Endothelial cell of umbilical vein (primary cell): Measurements from ENCODE around the gene YEATS4. TPM values are rescaled to one million over a fixed set of nuclear protein-coding genes. Genes with fewer than 3 reads are reported as not detected.

Experiments
- BruUV-seq: library from RNA; stranded (reverse); fragments of 400-500 nt; replicated peaks from 2 replicates; lab custom pipeline; 2021; lab: Mats Ljungman, UMichigan
- CTCF ChIA-PET: fragments of 300-600, 350-600 bp; sonication (Branson Sonifier 250); formaldehyde crosslinking; loops from one replicate; lab custom pipeline; 2021; ENCODE audit warnings: antibody characterized with exemption, inconsistent platforms; lab: Charles Lee
- POLR2A ChIA-PET: fragments of 300-600, 350-600 bp; sonication (Branson Sonifier 250); formaldehyde crosslinking; loops from one replicate; lab custom pipeline; 2021; ENCODE audit warnings: antibody characterized with exemption, inconsistent platforms; lab: Charles Lee
- DNase-seq: peaks from one replicate; pipeline ENCODE4 v3.0.0-alpha.2; 2011; ENCODE audit warnings: low read depth, low spot score
- FAIRE-seq: peaks from 2 replicates; lab custom pipeline; 2011; peaks lifted over from hg19 to GRCh38; lab: Jason Lieb, UNC
- H2AFZ ChIP-seq: 2 replicates; pipeline ENCODE4 v1.6.0; 2012; ENCODE audit warnings: low read depth, low read length, control low read depth, inconsistent platforms
- H3K27ac ChIP-seq: 2 replicates; pipeline ENCODE4 v1.5.1; 2011; ENCODE audit warnings: low read depth, mild to moderate bottlenecking, control low read depth, low read length, moderate library complexity; ENCODE audit not compliant: insufficient read depth
- H3K27me3 ChIP-seq, 2 experiments: 2 replicates each; pipeline versions ENCODE4 v1.6.0 to v1.6.1; 2011; ENCODE audit warnings: low read length in 2 of 2, mixed read lengths in 1 of 2; ENCODE audit not compliant: control insufficient read depth in 2 of 2, insufficient read depth in 2 of 2
- H3K36me3 ChIP-seq, 2 experiments: 2 replicates in 1 of 2; 3 replicates in 1 of 2; pipeline ENCODE4 v1.5.1; 2011; ENCODE audit warnings: low read length in 2 of 2, mild to moderate bottlenecking in 1 of 2, moderate library complexity in 1 of 2; ENCODE audit not compliant: control insufficient read depth in 2 of 2, insufficient read depth in 2 of 2; ENCODE audit errors: extremely low read depth in 1 of 2
- H3K4me1 ChIP-seq: 3 replicates; pipeline ENCODE4 v1.5.1; 2011; ENCODE audit warnings: mild to moderate bottlenecking, low read length; ENCODE audit not compliant: control insufficient read depth, insufficient read depth; ENCODE audit errors: extremely low read depth
- H3K4me2 ChIP-seq: 2 replicates; pipeline ENCODE4 v1.6.1; 2011; ENCODE audit warnings: low read length, control low read depth, mixed read lengths; ENCODE audit not compliant: insufficient read depth
- H3K4me3 ChIP-seq, 3 experiments: fragments of 200-600 bp in 1 of 3; sonication (generic), shearing (Covaris generic) in 1 of 3; replicated peaks in 1 of 3; 2 replicates each; pipeline ENCODE4 v1.5.1; 2011 to 2016; ENCODE audit warnings: control low read depth in 3 of 3, low read length in 3 of 3, mild to moderate bottlenecking in 2 of 3, inconsistent platforms in 1 of 3, low read depth in 1 of 3, moderate library complexity in 1 of 3; ENCODE audit not compliant: insufficient read depth in 1 of 3
- H3K79me2 ChIP-seq: 2 replicates; pipeline ENCODE4 v1.6.0; 2012; ENCODE audit warnings: low read length, inconsistent platforms; ENCODE audit not compliant: control insufficient read depth, insufficient read depth
- H3K9ac ChIP-seq: replicated peaks from 2 replicates; pipeline ENCODE3; 2011; ENCODE audit warnings: low read length, control low read depth; ENCODE audit not compliant: insufficient read depth; ENCODE audit errors: extremely low read depth
- H3K9me1 ChIP-seq: replicated peaks from 3 replicates; pipeline ENCODE4 v1.6.0; 2011; ENCODE audit warnings: mild to moderate bottlenecking, low read length; ENCODE audit not compliant: control insufficient read depth, insufficient read depth; ENCODE audit errors: extremely low read depth
- H3K9me3 ChIP-seq: replicated peaks from 2 replicates; pipeline ENCODE4 v1.5.1; 2012; ENCODE audit warnings: low read length, inconsistent platforms; ENCODE audit not compliant: control insufficient read depth, insufficient read depth
- H4K20me1 ChIP-seq: replicated peaks from 2 replicates; pipeline ENCODE3; 2011; ENCODE audit warnings: mild to moderate bottlenecking, low read length; ENCODE audit not compliant: control insufficient read depth, insufficient read depth; ENCODE audit errors: extremely low read depth
- CTCF ChIP-seq, 2 donors: IDR thresholded peaks; 1 replicate in 1 of 2; 2 replicates in 1 of 2; pipeline ENCODE4 v1.5.1; 2011; ENCODE audit warnings: low read length in 2 of 2, mild to moderate bottlenecking in 2 of 2, moderate library complexity in 2 of 2, control low read depth in 1 of 2, inconsistent platforms in 1 of 2, low read depth in 1 of 2; ENCODE audit not compliant: insufficient read depth in 1 of 2; ENCODE audit errors: extremely low read depth in 1 of 2
- EZH2 ChIP-seq: IDR thresholded peaks from 2 replicates; pipeline ENCODE4 v1.6.1; 2012; ENCODE audit warnings: borderline replicate concordance, low read depth, mild to moderate bottlenecking, moderate library complexity, low read length, inconsistent platforms; ENCODE audit not compliant: severe bottlenecking
- FOS ChIP-seq: IDR thresholded peaks from 2 replicates; pipeline ENCODE4 v1.6.1; 2011; ENCODE audit warnings: mild to moderate bottlenecking, low read length, moderate library complexity, borderline replicate concordance; ENCODE audit not compliant: insufficient read depth
- GATA2 ChIP-seq: IDR thresholded peaks from 2 replicates; pipeline ENCODE4 v1.7.0; 2011; ENCODE audit warnings: low read depth, mild to moderate bottlenecking, moderate library complexity, mixed read lengths, low read length; ENCODE audit not compliant: insufficient read length, insufficient read depth
- JUN ChIP-seq: IDR thresholded peaks from 2 replicates; pipeline ENCODE4 v1.6.1; 2011; ENCODE audit warnings: borderline replicate concordance, low read depth; ENCODE audit not compliant: insufficient read length, insufficient read depth
- MAX ChIP-seq: IDR thresholded peaks from 2 replicates; pipeline ENCODE4 v1.6.1; 2011; ENCODE audit not compliant: insufficient read depth, insufficient read length
- MYC ChIP-seq: IDR thresholded peaks from one replicate; pipeline ENCODE4 v1.6.1; 2011; ENCODE audit warnings: mild to moderate bottlenecking, low read depth, low read length
- POLR2A ChIP-seq: IDR thresholded peaks from 2 replicates; pipeline ENCODE4 v1.6.1; 2012; ENCODE audit warnings: low read depth, mild to moderate bottlenecking, control low read depth, low read length
- POLR2AphosphoS5 ChIP-seq: IDR thresholded peaks from 2 replicates; pipeline ENCODE4 v1.6.1; 2012; ENCODE audit warnings: low read depth, mild to moderate bottlenecking, control low read depth, low read length, moderate library complexity; ENCODE audit not compliant: insufficient read depth
- dilution Hi-C: fragments of 300-500 bp; cut with MboI; formaldehyde crosslinking; loops from one replicate; pipeline ENCODE4 v1.15.0; 2019; ENCODE audit warnings: low sequenced_read_pairs; ENCODE audit not compliant: extremely low pct_ligation_motif_present
- intact Hi-C: fragments of 100-400 bp; cut with micrococcal nuclease; formaldehyde crosslinking; loops from one replicate; pipeline ENCODE4 v1.10.0; 2022
- polyA plus RNA-seq, 4 experiments: library from polyadenylated mRNA; depleted of rRNA in 3 of 4; stranded (reverse) in 3 of 4; unstranded in 1 of 4; fragments of >200 nt; gene quantifications; 2 replicates each; pipeline versions ENCODE4 v1.2.1 to v1.2.3, GENCODE V29; 2011 to 2012; ENCODE audit warnings: missing spikeins in 1 of 4
- total RNA-seq: library from RNA; stranded (reverse); gene quantifications from 2 replicates; pipeline ENCODE4 v1.2.3, GENCODE V29; 2021

Gene YEATS4
- total and polyA plus RNA-seq, 2 donors (not counting 3 experiments of a cell fraction or from before 2014, with no cell fraction given) = 13.6 to 16.7 TPM

DNA sequence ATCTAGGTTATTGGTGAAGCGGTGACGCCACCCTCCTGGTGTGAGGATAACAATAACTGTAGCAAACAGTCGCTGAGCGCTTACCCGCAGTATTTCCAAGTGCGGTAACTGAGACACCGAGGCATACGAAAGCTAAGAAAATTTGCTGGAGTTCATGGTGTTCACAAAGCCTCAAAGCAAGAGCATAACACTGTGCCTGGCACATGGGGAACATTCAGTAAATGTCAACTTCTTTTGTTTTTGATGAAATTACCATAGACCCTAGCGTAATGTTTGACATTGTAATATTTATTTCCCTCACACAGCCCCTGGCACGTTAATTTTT lies 767 bp downstream of the YEATS4 start:
- POLR2A ChIA-PET = no interaction called here
- Histone ChIP-seq H4K20me1 (no peaks in the 10 kb centered on the region), H3K4me2 (peak overlapping the region; percentile 50), H3K4me1 (peaks cover 7% of the 10 kb centered on the region), H3K27me3 (no peaks in the 10 kb centered on the region), H3K79me2 (peaks cover 8% of the 10 kb centered on the region), H3K36me3 (no peaks in the 10 kb centered on the region), H3K9me3 (no peaks in the 10 kb centered on the region), H3K9me1 (no peaks in the 10 kb centered on the region), H3K27ac (peak overlapping the region; percentile 69), H3K4me3 (peak overlapping the region; percentile 6 to 89 (median 65)), H3K9ac (peak overlapping the region; percentile 87), H2AFZ (peak overlapping the region; percentile 68)
- intact Hi-C loops (loop anchor here (1.0 kb wide), 1 partner anchor 23 kb away; no protein-coding TSS in a partner anchor), dilution Hi-C loops (no loop called here)
- no peak for TF ChIP-seq POLR2AphosphoS5
- no peak for TF ChIP-seq EZH2
- no peak for TF ChIP-seq JUN
- no peak for TF ChIP-seq MYC
- no peak for TF ChIP-seq CTCF (IDR thresholded peaks at IDR 0.05; ENCODE audit: extremely low read depth in 1 of 2, insufficient read depth in 1 of 2, low read depth in 1 of 2, low read length in 2 of 2)
- TF ChIP-seq MAX = no peak
- TF ChIP-seq GATA2 = no peak
- TF ChIP-seq FOS = no peak
- no peak for TF ChIP-seq POLR2A
- FAIRE-seq = no peak
- TSS peak; percentile 65 for BruUV-seq
- DNase-seq = no peak
- CTCF ChIA-PET = interaction anchor here (1.2 kb wide), 1 partner anchor 225 kb away, joined by 5 read pairs; the partner anchor contains the start of gene CCT2
